PFSK-1 (cell line): ENCODE data around the gene HLA-DMB.

Source experiments
- FOXP2 ChIP-seq: optimal IDR thresholded peaks from 2 replicates; pipeline ENCODE3; 2011; ENCODE audit warnings: borderline replicate concordance, control low read depth, inconsistent platforms; ENCODE audit not compliant: insufficient read depth; ENCODE audit errors: extremely low read length, extremely low read depth
- POLR2AphosphoS5 ChIP-seq: IDR thresholded peaks from 2 replicates; pipeline ENCODE4 v1.6.1; 2012; ENCODE audit warnings: low read depth, mild to moderate bottlenecking, control low read depth, low read length, moderate library complexity
- SIN3A ChIP-seq: IDR thresholded peaks from 2 replicates; pipeline ENCODE4 v1.6.1; 2012; ENCODE audit warnings: mild to moderate bottlenecking, low read length, moderate library complexity, borderline replicate concordance; ENCODE audit not compliant: insufficient read depth
- TAF1 ChIP-seq: IDR thresholded peaks from 2 replicates; pipeline ENCODE4 v1.6.1; 2012; ENCODE audit warnings: low read length, control low read depth, borderline replicate concordance; ENCODE audit not compliant: insufficient read depth
- TF ChIP-seq, protein P1 (sequence below), 2 experiments: IDR thresholded peaks; 2 replicates each; pipeline versions ENCODE4 v1.6.1 to v1.8.0; 2011 to 2012; ENCODE audit warnings: low read depth in 2 of 2, low read length in 2 of 2, control low read depth in 1 of 2, inconsistent platforms in 1 of 2, mild to moderate bottlenecking in 1 of 2, moderate library complexity in 1 of 2; ENCODE audit not compliant: insufficient read depth in 1 of 2

DNA sequence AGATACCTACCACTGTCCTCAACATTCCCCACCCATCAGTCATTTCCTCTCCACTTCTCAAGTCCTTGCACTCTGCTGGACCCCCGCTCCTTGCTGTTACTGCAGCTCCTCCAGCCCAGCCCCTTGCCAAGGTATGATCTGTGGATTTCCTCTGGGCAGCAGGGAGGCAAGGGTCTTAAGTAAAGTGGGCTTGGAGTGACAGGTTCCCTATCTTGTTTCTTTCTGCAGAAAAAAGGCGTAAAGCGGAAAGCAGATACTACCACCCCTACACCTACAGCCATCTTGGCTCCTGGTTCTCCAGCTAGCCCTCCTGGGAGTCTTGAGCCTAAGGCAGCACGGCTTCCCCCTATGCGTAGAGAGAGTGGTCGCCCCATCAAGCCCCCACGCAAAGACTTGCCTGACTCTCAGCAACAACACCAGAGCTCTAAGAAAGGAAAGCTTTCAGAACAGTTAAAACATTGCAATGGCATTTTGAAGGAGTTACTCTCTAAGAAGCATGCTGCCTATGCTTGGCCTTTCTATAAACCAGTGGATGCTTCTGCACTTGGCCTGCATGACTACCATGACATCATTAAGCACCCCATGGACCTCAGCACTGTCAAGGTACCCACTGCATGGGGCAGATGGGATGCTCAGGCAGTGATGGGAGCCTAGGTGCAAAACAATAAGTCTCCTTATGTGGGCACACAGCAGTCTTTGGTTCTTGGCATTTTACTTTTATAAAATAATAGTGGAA is 35.7 kb upstream of the HLA-DMB start:
- TF ChIP-seq, protein P1, sequence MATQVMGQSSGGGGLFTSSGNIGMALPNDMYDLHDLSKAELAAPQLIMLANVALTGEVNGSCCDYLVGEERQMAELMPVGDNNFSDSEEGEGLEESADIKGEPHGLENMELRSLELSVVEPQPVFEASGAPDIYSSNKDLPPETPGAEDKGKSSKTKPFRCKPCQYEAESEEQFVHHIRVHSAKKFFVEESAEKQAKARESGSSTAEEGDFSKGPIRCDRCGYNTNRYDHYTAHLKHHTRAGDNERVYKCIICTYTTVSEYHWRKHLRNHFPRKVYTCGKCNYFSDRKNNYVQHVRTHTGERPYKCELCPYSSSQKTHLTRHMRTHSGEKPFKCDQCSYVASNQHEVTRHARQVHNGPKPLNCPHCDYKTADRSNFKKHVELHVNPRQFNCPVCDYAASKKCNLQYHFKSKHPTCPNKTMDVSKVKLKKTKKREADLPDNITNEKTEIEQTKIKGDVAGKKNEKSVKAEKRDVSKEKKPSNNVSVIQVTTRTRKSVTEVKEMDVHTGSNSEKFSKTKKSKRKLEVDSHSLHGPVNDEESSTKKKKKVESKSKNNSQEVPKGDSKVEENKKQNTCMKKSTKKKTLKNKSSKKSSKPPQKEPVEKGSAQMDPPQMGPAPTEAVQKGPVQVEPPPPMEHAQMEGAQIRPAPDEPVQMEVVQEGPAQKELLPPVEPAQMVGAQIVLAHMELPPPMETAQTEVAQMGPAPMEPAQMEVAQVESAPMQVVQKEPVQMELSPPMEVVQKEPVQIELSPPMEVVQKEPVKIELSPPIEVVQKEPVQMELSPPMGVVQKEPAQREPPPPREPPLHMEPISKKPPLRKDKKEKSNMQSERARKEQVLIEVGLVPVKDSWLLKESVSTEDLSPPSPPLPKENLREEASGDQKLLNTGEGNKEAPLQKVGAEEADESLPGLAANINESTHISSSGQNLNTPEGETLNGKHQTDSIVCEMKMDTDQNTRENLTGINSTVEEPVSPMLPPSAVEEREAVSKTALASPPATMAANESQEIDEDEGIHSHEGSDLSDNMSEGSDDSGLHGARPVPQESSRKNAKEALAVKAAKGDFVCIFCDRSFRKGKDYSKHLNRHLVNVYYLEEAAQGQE (IDR thresholded peaks at IDR 0.05; ENCODE audit: insufficient read depth in 1 of 2, low read depth in 2 of 2, low read length in 2 of 2), result no peak
- no peak for TF ChIP-seq POLR2AphosphoS5
- TF ChIP-seq FOXP2, result no peak
- TF ChIP-seq TAF1, result no peak
- TF ChIP-seq SIN3A, result no peak
